NB4 (cell line): ENCODE measurements around the gene RASGRP3.

Experiments
- DNase-seq: peaks from one replicate; pipeline ENCODE4 v3.0.0; 2010; ENCODE audit warnings: low read depth
- H3K4me3 ChIP-seq: one replicate; pipeline ENCODE4 v1.5.1; 2011; ENCODE audit warnings: mild to moderate bottlenecking, low read depth, low read length, moderate library complexity
- CTCF ChIP-seq: IDR thresholded peaks from one replicate; pipeline ENCODE4 v1.5.1; 2012; ENCODE audit warnings: low read depth, low read length
- MAX ChIP-seq: IDR thresholded peaks from 2 replicates; pipeline ENCODE4 v1.6.1; 2011; ENCODE audit warnings: low read depth, low read length
- MYC ChIP-seq: IDR thresholded peaks from 2 replicates; pipeline ENCODE4 v1.6.1; 2011; ENCODE audit warnings: low read depth, low read length
- POLR2A ChIP-seq: IDR thresholded peaks from 2 replicates; pipeline ENCODE4 v1.6.1; 2011; ENCODE audit warnings: mild to moderate bottlenecking; ENCODE audit not compliant: insufficient read length; ENCODE audit errors: extremely low read depth

Gene RASGRP3

DNA sequence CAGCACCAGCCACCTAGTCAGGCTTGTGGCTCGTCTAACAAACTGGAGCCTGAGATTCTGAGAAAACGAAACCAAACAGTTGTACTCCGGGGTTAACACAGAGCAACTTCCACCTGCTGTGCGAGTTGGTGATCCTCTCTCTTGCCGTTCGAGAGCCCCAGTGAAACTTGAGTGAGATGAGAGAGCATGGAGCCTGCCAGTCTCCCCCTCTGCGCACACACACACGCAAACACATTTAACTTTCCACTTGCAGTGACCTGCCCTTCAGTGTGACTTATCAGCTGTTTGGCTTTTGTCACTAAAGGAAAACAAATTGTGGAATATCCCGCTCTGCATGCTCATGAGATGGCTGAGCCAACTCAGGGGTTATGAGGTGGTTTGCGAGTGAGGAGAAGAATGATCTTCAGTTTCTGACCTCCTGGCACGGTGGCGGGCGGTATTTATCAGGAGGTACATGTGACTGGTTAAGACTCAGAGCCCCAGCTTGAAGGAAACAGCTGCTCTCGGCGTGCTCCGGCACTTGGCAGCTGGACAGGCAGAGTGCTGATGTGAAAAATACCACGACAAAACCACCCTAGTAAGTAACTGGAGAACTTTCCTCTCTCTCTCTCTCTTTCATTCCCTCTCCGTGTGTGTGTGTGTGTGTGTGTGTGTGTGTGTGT lies at the start of gene RASGRP3:
Gene RASGRP3 (plus strand): TSS at position 519 of the 662 bp plus-strand sequence. CDS start 38,488 bp downstream, outside the sequence.
- peak; percentile 84 for DNase-seq
- peak within 1 kb of the TSS; percentile 88 for H3K4me3 ChIP-seq
- TF ChIP-seq POLR2A (no peak), CTCF (no peak), MAX (peak; percentile 93), MYC (peak; percentile 82)

GRCh38 chr2:33426666-33427231 lies 49.7 kb upstream of the RASGRP3 start:
- no peak for DNase-seq
- no peak overlapping the region for H3K4me3 ChIP-seq
- TF ChIP-seq MAX (no peak), POLR2A (no peak), MYC (no peak), CTCF (no peak)

GRCh38 chr2:33430077-33430476 lies 46.4 kb upstream of the RASGRP3 start:
- no peak overlapping the region for H3K4me3 ChIP-seq
- no peak for TF ChIP-seq CTCF
- TF ChIP-seq MYC = no peak
- TF ChIP-seq POLR2A = no peak
- TF ChIP-seq MAX = no peak
- DNase-seq = no peak

- TF ChIP-seq CTCF (no peak), MYC (no peak), POLR2A (no peak), MAX (no peak)
- H3K4me3 ChIP-seq = no peak overlapping the region
- no peak for DNase-seq
Measured at GRCh38 chr2:33430856-33431255, 45.6 kb upstream of the RASGRP3 start.

DNA sequence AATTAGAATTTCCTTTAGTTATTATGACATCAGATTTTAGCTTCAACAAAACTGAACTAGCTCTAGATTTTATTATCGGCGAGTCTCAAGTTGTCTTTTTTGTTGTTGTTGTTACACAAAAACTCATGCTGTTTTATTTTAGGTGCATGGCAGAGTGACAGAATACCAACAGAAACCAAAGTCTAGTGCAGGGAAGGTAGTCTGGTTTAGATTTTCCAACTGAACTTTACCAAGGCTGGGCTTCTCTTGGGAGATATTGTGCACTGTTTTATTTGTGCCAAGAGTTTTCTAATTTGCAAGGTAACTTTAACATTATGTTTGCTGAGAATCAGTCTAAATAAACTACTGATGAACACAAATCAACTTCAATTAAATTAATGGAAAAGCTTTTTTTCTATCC lies 43.6 kb upstream of the RASGRP3 start:
- DNase-seq = no peak
- H3K4me3 ChIP-seq = no peak overlapping the region
- TF ChIP-seq CTCF (no peak), POLR2A (no peak), MAX (no peak), MYC (no peak)
